Stimulated activated CD4-positive, alpha-beta T cell treated with anti-CD3 and anti-CD28 coated beads, Interleukin-15, amount 100 ng/mL, for 24 hours (primary cell): ENCODE results near the gene NTN4.

Source experiments
- DNase-seq: peaks from one replicate; pipeline ENCODE4 v3.0.0-alpha.2; 2020

The NTN4 gene

GRCh38 chr12:95653771-95654546 lies 136.6 kb downstream of the NTN4 start:
- DNase-seq = no peak

GRCh38 chr12:95651681-95652080 lies 138.9 kb downstream of the NTN4 start:
- no peak for DNase-seq

- DNase-seq = no peak
Measured at GRCh38 chr12:95648990-95649791, 141.4 kb downstream of the NTN4 start.

- DNase-seq = no peak
Measured at GRCh38 chr12:95646781-95647190, 143.8 kb downstream of the NTN4 start.

GRCh38 chr12:95643256-95643655 lies 147.3 kb downstream of the NTN4 start:
- no peak for DNase-seq

GRCh38 chr12:95642583-95642982 lies 148.0 kb downstream of the NTN4 start:
- no peak for DNase-seq

- DNase-seq = no peak
Measured at GRCh38 chr12:95641299-95641952, 149.1 kb downstream of the NTN4 start.

GRCh38 chr12:95640516-95640915 lies 150.0 kb downstream of the NTN4 start:
- no peak for DNase-seq

GRCh38 chr12:95637471-95638155 lies 153.0 kb downstream of the NTN4 start:
- DNase-seq = no peak

GRCh38 chr12:95637010-95637409 lies 153.6 kb downstream of the NTN4 start:
- DNase-seq = no peak

- DNase-seq = no peak
Measured at GRCh38 chr12:95634622-95635621, 155.6 kb downstream of the NTN4 start.

GRCh38 chr12:95633732-95634465 lies 156.7 kb downstream of the NTN4 start:
- no peak for DNase-seq

- peak; percentile 22 for DNase-seq
Measured at GRCh38 chr12:95633049-95633731, 157.4 kb downstream of the NTN4 start.

- DNase-seq = no peak
Measured at GRCh38 chr12:95630496-95630895, 160.1 kb downstream of the NTN4 start.

GRCh38 chr12:95629392-95629791 lies 161.2 kb downstream of the NTN4 start:
- no peak for DNase-seq

GRCh38 chr12:95626854-95627253 lies 163.7 kb downstream of the NTN4 start:
- DNase-seq = no peak

- DNase-seq = no peak
Measured at GRCh38 chr12:95625012-95625411, 165.6 kb downstream of the NTN4 start.

- DNase-seq = no peak
Measured at GRCh38 chr12:95624589-95624988, 166.0 kb downstream of the NTN4 start.

GRCh38 chr12:95623554-95624170 lies 166.9 kb downstream of the NTN4 start:
- peak; percentile 38 for DNase-seq

- DNase-seq = no peak
Measured at GRCh38 chr12:95622879-95623278, 167.7 kb downstream of the NTN4 start.
